ENCODE measurements around the gene SCN3A.

SCN3A gene

GRCh38 chr2:165112133-165112573 is 91.7 kb downstream of the SCN3A start:
- no peak for DNase-seq (ENCODE audit: low read depth)

- DNase-seq (ENCODE audit: low read depth): no peak
These were observed 93.5 kb downstream of the SCN3A start for GRCh38 chr2:165110394-165110793.

GRCh38 chr2:165109915-165110314 is 93.9 kb downstream of the SCN3A start:
- no peak for DNase-seq (ENCODE audit: low read depth)

- no peak for DNase-seq (ENCODE audit: low read depth)
These were observed 97.9 kb downstream of the SCN3A start for GRCh38 chr2:165105926-165106325.

- DNase-seq (ENCODE audit: low read depth): no peak
These were observed 115.6 kb downstream of the SCN3A start for GRCh38 chr2:165087933-165088901.

- no peak for DNase-seq (ENCODE audit: low read depth)
These were observed 117.5 kb downstream of the SCN3A start for GRCh38 chr2:165086337-165086736.

GRCh38 chr2:165083326-165083725 is 120.5 kb downstream of the SCN3A start:
- DNase-seq (ENCODE audit: low read depth): no peak

- no peak for DNase-seq (ENCODE audit: low read depth)
These were observed 121.4 kb downstream of the SCN3A start for GRCh38 chr2:165082479-165082878.

- no peak for DNase-seq (ENCODE audit: low read depth)
These were observed 122.6 kb downstream of the SCN3A start for GRCh38 chr2:165081276-165081675.

GRCh38 chr2:165079432-165079831 is 124.4 kb downstream of the SCN3A start:
- no peak for DNase-seq (ENCODE audit: low read depth)

GRCh38 chr2:165078913-165079312 is 124.9 kb downstream of the SCN3A start:
- no peak for DNase-seq (ENCODE audit: low read depth)

- no peak for DNase-seq (ENCODE audit: low read depth)
These were observed 129.0 kb downstream of the SCN3A start for GRCh38 chr2:165074884-165075283.

GRCh38 chr2:165074323-165074722 is 129.5 kb downstream of the SCN3A start:
- no peak for DNase-seq (ENCODE audit: low read depth)

- DNase-seq (ENCODE audit: low read depth): no peak
These were observed 133.8 kb downstream of the SCN3A start for GRCh38 chr2:165070076-165070475.

GRCh38 chr2:165069151-165069550 is 134.7 kb downstream of the SCN3A start:
- no peak for DNase-seq (ENCODE audit: low read depth)

GRCh38 chr2:165068487-165068757 is 135.4 kb downstream of the SCN3A start:
- no peak for DNase-seq (ENCODE audit: low read depth)

GRCh38 chr2:165067643-165068486 is 136.0 kb downstream of the SCN3A start:
- DNase-seq (ENCODE audit: low read depth): no peak

GRCh38 chr2:165064743-165065142 is 139.1 kb downstream of the SCN3A start:
- no peak for DNase-seq (ENCODE audit: low read depth)

GRCh38 chr2:165060411-165060810 is 143.4 kb downstream of the SCN3A start:
- DNase-seq (ENCODE audit: low read depth): no peak

- DNase-seq (ENCODE audit: low read depth): no peak
These were observed 145.2 kb downstream of the SCN3A start for GRCh38 chr2:165058476-165059265.

GRCh38 chr2:165057931-165058330 is 145.9 kb downstream of the SCN3A start:
- DNase-seq (ENCODE audit: low read depth): no peak

- DNase-seq (ENCODE audit: low read depth): no peak
These were observed 146.5 kb downstream of the SCN3A start for GRCh38 chr2:165057308-165057707.

Measured in T follicular helper cell (primary cell).